Measurements from ENCODE around the gene ADGRL3.

Gene ADGRL3

GRCh38 chr4:61185288-61185687 lies 14.8 kb upstream of the ADGRL3 start:
- no peaks in the 10 kb centered on the region for H3K27me3 ChIP-seq (ENCODE audit: low read length)
- H3K9me2 ChIP-seq (replicated peaks; ENCODE audit: insufficient read depth, low read length) = no peaks in the 10 kb centered on the region
- H3K4me3 ChIP-seq (ENCODE audit: insufficient read depth, low read length, poor library complexity, severe bottlenecking) = no peak overlapping the region
- no peak overlapping the region for H3K9ac ChIP-seq (ENCODE audit: low read length)
- H3K9me3 ChIP-seq (ENCODE audit: insufficient read depth, low read length) = no peaks in the 10 kb centered on the region
- no peaks in the 10 kb centered on the region for H3K79me2 ChIP-seq (ENCODE audit: insufficient read depth, low read length)
- no peak overlapping the region for H3K4me2 ChIP-seq (ENCODE audit: low read depth, low read length, poor library complexity, severe bottlenecking)
- no peaks in the 10 kb centered on the region for H4K20me1 ChIP-seq (ENCODE audit: low read depth, low read length)
- no peaks in the 10 kb centered on the region for H3F3A ChIP-seq (ENCODE audit: insufficient read depth)
- no peaks in the 10 kb centered on the region for H3K36me3 ChIP-seq (ENCODE audit: low read length)
- TF ChIP-seq EZH2phosphoT487 (conservative IDR thresholded peaks at IDR 0.05; ENCODE audit: low read length) = no peak
- no peak for TF ChIP-seq CTCF (IDR thresholded peaks at IDR 0.05; ENCODE audit: insufficient read depth, low read length, poor library complexity, severe bottlenecking)
- H2AFZ ChIP-seq (ENCODE audit: low read depth, low read length, severe bottlenecking) = no peak overlapping the region
- H3K27ac ChIP-seq (ENCODE audit: low read depth, low read length) = no peak overlapping the region

- Histone ChIP-seq H3K9ac (ENCODE audit: low read length) (no peak overlapping the region), H2AFZ (ENCODE audit: low read depth, low read length, severe bottlenecking) (no peak overlapping the region), H3K9me2 (replicated peaks; ENCODE audit: insufficient read depth, low read length) (no peaks in the 10 kb centered on the region), H3K27ac (ENCODE audit: low read depth, low read length) (no peak overlapping the region), H4K20me1 (ENCODE audit: low read depth, low read length) (no peaks in the 10 kb centered on the region), H3K79me2 (ENCODE audit: insufficient read depth, low read length) (no peaks in the 10 kb centered on the region), H3K4me3 (ENCODE audit: insufficient read depth, low read length, poor library complexity, severe bottlenecking) (no peak overlapping the region), H3K9me3 (ENCODE audit: insufficient read depth, low read length) (no peaks in the 10 kb centered on the region), H3K36me3 (ENCODE audit: low read length) (no peaks in the 10 kb centered on the region), H3F3A (ENCODE audit: insufficient read depth) (no peaks in the 10 kb centered on the region), H3K27me3 (ENCODE audit: low read length) (no peaks in the 10 kb centered on the region), H3K4me2 (ENCODE audit: low read depth, low read length, poor library complexity, severe bottlenecking) (no peak overlapping the region)
- no peak for TF ChIP-seq CTCF (IDR thresholded peaks at IDR 0.05; ENCODE audit: insufficient read depth, low read length, poor library complexity, severe bottlenecking)
- no peak for TF ChIP-seq EZH2phosphoT487 (conservative IDR thresholded peaks at IDR 0.05; ENCODE audit: low read length)
Observed at GRCh38 chr4:61192392-61192791, 7.7 kb upstream of the ADGRL3 start.

- no peaks in the 10 kb centered on the region for H3F3A ChIP-seq (ENCODE audit: insufficient read depth)
- no peaks in the 10 kb centered on the region for H3K27me3 ChIP-seq (ENCODE audit: low read length)
- no peaks in the 10 kb centered on the region for H3K9me3 ChIP-seq (ENCODE audit: insufficient read depth, low read length)
- TF ChIP-seq EZH2phosphoT487 (conservative IDR thresholded peaks at IDR 0.05; ENCODE audit: low read length) = no peak
- no peak for TF ChIP-seq CTCF (IDR thresholded peaks at IDR 0.05; ENCODE audit: insufficient read depth, low read length, poor library complexity, severe bottlenecking)
- no peak overlapping the region for H3K4me3 ChIP-seq (ENCODE audit: insufficient read depth, low read length, poor library complexity, severe bottlenecking)
- H3K79me2 ChIP-seq (ENCODE audit: insufficient read depth, low read length) = no peaks in the 10 kb centered on the region
- H3K27ac ChIP-seq (ENCODE audit: low read depth, low read length) = no peak overlapping the region
- H3K4me2 ChIP-seq (ENCODE audit: low read depth, low read length, poor library complexity, severe bottlenecking) = no peak overlapping the region
- H3K36me3 ChIP-seq (ENCODE audit: low read length) = no peaks in the 10 kb centered on the region
- no peak overlapping the region for H2AFZ ChIP-seq (ENCODE audit: low read depth, low read length, severe bottlenecking)
- H3K9ac ChIP-seq (ENCODE audit: low read length) = no peak overlapping the region
- no peaks in the 10 kb centered on the region for H4K20me1 ChIP-seq (ENCODE audit: low read depth, low read length)
- H3K9me2 ChIP-seq (replicated peaks; ENCODE audit: insufficient read depth, low read length) = no peaks in the 10 kb centered on the region
Observed at GRCh38 chr4:61193863-61194262, 6.3 kb upstream of the ADGRL3 start.
